GM21360 (cell line): Measurements from ENCODE around the gene CCDC90B.
"Not testable (repeated sequence)": the region's sequence is repeated elsewhere in the genome, so short reads cannot be mapped to it uniquely, and the experiment has no call there.

ENCODE experiments used
- ATAC-seq: cut with Tn5 transposase; IDR thresholded peaks from one replicate; pipeline ENCODE4 v1.9.1; 2021; ENCODE audit warnings: mild to moderate bottlenecking, moderate library complexity; ENCODE audit not compliant: unreplicated experiment

Gene CCDC90B, protein sequence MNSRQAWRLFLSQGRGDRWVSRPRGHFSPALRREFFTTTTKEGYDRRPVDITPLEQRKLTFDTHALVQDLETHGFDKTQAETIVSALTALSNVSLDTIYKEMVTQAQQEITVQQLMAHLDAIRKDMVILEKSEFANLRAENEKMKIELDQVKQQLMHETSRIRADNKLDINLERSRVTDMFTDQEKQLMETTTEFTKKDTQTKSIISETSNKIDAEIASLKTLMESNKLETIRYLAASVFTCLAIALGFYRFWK

DNA sequence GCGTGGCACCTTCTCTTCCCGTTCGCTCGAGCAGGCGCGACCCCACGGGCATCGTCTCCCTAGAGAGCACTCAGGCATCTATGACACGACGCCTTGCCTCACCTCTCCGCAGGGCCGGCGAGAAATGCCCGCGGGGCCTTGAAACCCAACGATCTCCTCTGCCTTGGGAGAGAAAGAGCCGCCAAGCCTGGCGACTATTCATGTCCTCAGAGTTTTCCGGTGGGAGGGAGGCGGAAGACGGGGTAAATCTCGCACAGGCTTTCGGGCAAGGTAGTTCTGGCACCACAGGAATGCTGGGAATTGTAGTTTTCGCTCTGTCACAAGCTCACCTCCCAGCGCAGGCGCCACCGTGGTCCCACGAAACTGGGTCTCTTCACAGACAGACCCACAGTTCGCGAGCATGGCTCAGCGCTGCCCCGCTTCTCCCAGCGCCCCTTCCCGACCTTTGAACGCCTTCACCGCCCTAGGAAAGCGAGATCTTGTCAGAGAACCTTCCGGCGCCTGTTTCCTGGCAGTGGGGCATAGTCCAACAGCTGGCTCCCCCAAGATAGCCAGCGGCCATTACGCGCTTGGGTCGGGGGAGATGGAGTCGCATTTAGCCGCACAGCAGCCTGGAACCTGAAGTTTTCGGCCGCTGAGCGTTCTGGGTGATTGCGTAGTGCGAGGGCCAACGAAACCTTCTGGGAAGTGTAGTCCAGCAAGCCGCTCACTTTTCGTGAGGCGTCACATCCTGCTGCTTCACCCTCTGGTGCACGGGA is at the start of gene CCDC90B:
CCDC90B (minus strand) TSS at position 597 of the 758 bp plus-strand sequence; CDS start at position 202, 395 bp downstream.
- ATAC-seq, result peak; percentile 87

DNA sequence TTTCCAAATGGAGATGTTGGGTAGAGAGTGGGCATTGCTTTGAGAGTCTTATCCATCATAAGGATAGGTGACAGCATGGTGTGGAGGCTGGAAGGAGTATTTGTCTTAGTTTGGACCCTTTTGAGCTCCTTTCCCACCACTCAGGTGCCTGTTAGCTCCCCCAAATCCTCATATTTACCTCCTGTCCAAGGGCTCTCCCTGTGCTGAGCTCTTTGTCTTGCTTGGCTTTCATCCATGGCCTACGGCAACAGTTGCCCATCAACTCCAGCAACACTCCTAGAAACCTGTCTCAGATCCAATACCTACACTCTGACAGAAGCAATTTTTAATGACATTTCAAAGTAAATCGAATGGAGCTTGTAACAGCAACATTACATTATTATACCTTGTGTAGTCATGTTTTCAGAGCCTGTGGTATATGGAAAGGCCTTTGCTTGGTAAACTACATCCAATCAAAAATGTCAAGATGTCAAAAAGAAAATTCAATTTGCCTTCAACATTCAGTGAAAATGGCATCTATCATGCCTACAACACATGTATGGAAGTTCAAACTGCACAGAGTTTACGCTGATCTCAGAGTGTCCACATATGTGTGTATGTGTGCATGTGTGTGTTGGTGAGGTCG is 49.4 kb upstream of the CCDC90B start:
- no peak for ATAC-seq

- ATAC-seq, result no peak
These were observed 44.1 kb upstream of the CCDC90B start for GRCh38 chr11:83330303-83330702.

DNA sequence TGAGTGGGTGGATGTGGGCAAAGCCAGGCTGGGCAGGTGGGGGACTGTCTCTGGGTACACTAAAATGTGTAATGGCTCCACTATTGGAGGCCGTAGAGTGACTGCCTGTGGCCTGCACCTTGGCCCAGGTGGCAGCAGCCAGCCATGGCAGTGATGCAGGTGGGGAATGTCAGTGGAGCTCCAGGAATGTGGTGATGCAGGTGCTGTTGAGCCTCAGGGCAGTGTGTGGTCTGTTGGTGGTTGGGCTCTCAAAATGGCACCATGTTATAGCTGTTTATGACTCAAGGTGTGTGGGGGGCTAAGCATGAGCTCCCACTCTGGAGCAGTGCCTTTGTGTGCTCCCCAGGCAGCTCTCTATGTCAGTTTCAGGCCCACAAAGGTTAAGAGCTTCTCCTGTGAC is 40.2 kb upstream of the CCDC90B start:
- no peak for ATAC-seq

- ATAC-seq, result no peak
These were observed 33.2 kb upstream of the CCDC90B start for GRCh38 chr11:83319346-83319745.

DNA sequence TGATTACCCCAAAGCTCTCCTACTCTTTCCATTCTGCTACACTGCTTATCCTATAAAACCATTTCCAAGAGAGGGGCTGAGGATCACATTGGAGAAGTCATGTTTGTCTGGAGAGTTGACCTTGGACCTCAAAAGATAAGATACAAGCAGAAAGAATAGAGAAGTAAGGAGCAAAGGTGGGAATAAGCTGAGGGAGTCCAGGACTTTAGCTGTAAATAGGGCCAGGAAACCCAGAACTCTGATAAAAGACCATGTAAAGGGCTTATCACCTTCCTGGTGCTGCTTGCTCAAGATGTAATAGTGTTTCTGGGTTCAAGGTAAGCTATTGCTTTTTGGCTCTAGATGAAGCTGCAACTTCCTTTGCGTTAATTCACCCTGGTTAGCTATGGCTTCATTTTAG is 32.8 kb upstream of the CCDC90B start:
- no peak for ATAC-seq

- ATAC-seq, result no peak
These were observed 31.9 kb upstream of the CCDC90B start for GRCh38 chr11:83317757-83318690.

- ATAC-seq, result not testable (repeated sequence)
These were observed 30.7 kb upstream of the CCDC90B start for GRCh38 chr11:83316897-83317268.

DNA sequence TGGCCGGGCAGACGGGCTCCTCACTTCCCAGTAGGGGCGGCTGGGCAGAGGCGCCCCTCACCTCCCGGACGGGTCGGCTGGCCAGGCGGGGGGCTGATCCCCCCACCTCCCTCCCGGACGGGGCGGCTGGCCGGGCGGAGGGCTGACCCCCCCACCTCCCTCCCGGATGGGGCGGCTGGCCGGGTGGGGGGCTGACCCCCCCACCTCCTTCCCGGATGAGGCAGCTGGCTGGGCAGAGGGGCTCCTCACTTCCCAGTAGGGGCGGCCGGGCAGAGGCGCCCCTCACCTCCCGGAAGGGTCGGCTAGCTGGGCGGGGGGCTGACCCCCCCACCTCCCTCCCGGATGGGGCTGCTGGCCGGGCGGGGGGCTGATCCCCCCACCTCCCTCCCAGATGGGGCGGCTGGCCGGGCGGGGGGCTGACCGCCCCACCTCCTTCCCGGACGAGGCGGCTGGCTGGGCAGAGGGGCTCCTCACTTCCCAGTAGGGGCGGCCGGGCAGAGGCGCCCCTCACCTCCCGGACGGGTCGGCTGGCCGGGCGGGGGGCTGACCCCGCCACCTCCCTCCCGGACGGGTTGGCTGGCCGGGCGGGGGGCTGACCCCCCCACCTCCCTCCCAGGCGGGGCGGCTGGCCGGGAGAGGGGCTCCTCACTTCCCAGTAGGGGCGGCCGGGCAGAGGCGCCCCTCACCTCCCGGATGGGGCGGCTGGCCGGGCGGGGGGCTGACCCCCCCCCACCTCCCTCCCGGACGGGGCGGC is 30.2 kb upstream of the CCDC90B start:
- not testable (repeated sequence) for ATAC-seq

DNA sequence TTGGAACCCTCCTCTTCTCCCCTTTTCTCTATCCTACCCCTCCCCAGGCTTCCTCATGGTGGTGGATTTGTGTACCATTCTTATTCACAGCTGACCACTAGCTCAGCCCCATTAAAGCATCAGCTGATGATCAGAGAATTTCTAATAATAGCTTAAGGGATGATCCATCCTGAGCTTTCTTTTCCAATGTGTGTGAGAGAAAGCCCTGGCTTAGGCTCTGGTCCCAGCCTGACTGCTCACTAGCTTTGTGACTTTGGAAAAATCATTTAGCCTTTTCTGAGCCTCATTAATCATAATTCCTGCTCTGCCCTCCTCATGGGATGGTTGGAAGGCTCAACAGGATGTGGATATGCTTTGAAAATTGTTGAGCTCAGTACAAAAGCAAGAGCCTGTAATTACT is 26.3 kb upstream of the CCDC90B start:
- ATAC-seq, result no peak

GRCh38 chr11:83311701-83312100 is 25.5 kb upstream of the CCDC90B start:
- ATAC-seq, result no peak

DNA sequence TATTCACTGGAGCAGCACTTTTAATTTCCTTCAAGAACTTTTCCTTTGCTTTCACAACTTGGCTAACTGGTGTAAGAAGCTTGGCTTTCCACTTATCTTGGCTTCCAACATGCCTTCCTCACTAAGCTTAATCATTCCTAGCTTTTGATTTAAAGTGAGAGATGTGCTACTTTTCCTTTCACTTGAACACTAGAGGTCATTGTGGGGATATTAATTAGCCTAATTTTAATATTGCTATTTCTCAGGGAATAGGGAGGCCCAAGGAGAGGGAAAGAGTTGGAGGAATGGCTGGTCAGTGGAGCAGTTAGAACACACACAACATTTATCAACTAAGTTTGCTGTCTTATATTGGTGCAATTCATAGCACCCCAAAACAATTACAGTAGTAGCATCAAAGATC is 24.6 kb upstream of the CCDC90B start:
- no peak for ATAC-seq

- ATAC-seq, result not testable (repeated sequence)
These were observed 22.4 kb upstream of the CCDC90B start for GRCh38 chr11:83308536-83308935.

GRCh38 chr11:83306200-83307080 is 20.3 kb upstream of the CCDC90B start:
- no peak for ATAC-seq

- ATAC-seq, result no peak
These were observed 17.1 kb upstream of the CCDC90B start for GRCh38 chr11:83303316-83303715.

- ATAC-seq, result no peak
These were observed 16.0 kb upstream of the CCDC90B start for GRCh38 chr11:83302151-83302550.

DNA sequence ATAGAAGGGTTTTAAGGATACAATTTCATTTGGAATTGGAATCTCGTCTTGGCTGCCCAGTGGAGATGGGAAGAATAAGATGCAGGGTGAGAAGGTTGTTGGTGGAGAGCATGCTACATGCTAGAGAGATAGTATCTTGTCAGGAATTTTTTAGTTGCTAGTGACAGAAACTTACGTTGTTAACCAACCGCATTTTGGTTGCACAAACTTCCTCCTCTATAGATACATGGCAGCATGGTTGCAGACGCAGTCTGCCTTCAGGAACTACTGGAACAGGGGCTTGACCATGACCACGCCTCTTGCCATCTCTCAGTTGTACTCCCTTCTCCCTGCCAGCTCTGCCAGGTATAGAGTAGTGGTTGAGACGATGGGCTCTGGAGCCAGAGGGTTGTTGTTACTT is 13.5 kb upstream of the CCDC90B start:
- ATAC-seq, result no peak

- ATAC-seq, result no peak
These were observed 8.0 kb upstream of the CCDC90B start for GRCh38 chr11:83294208-83294607.

- no peak for ATAC-seq
These were observed 7.2 kb upstream of the CCDC90B start for GRCh38 chr11:83293457-83293774.
